HG02981 (cell line): ENCODE data around the gene IMPDH1.
"Not testable (repeated sequence)": the region's sequence is repeated elsewhere in the genome, so short reads cannot be mapped to it uniquely, and the experiment has no call there.

Experiments used
- ATAC-seq: cut with Tn5 transposase; IDR thresholded peaks from one replicate; pipeline ENCODE4 v1.9.1; 2021; ENCODE audit warnings: mild to moderate bottlenecking, moderate library complexity; ENCODE audit not compliant: unreplicated experiment

IMPDH1 gene

GRCh38 chr7:128409596-128410450 lies at the start of gene IMPDH1:
IMPDH1 (minus strand) TSS chr7:128409982; CDS start chr7:128409901, 81 bp downstream.
- ATAC-seq, result peak; percentile 76

GRCh38 chr7:128459394-128459878 lies 49.7 kb upstream of the IMPDH1 start:
- ATAC-seq, result peak; percentile 36

GRCh38 chr7:128458956-128459355 lies 49.2 kb upstream of the IMPDH1 start:
- peak; percentile 36 for ATAC-seq

GRCh38 chr7:128457385-128457784 lies 47.6 kb upstream of the IMPDH1 start:
- not testable (repeated sequence) for ATAC-seq

GRCh38 chr7:128456255-128456725 lies 46.5 kb upstream of the IMPDH1 start:
- ATAC-seq, result no peak

- peak; percentile 80 for ATAC-seq
These were observed 45.9 kb upstream of the IMPDH1 start, which contains the start of gene HILPDA for GRCh38 chr7:128455543-128456254. HILPDA (plus strand) TSS chr7:128455878; CDS start chr7:128457269, 1,391 bp downstream.

- ATAC-seq, result no peak
These were observed 45.2 kb upstream of the IMPDH1 start for GRCh38 chr7:128454808-128455542.

GRCh38 chr7:128453836-128454804 lies 44.3 kb upstream of the IMPDH1 start:
- no peak for ATAC-seq

- ATAC-seq, result no peak
These were observed 42.8 kb upstream of the IMPDH1 start for GRCh38 chr7:128452552-128452951.

GRCh38 chr7:128450913-128451312 lies 41.1 kb upstream of the IMPDH1 start:
- ATAC-seq, result no peak

GRCh38 chr7:128450409-128450808 lies 40.6 kb upstream of the IMPDH1 start:
- ATAC-seq, result no peak

GRCh38 chr7:128448751-128449302 lies 39.0 kb upstream of the IMPDH1 start:
- no peak for ATAC-seq

- no peak for ATAC-seq
These were observed 38.3 kb upstream of the IMPDH1 start for GRCh38 chr7:128447941-128448564.

- ATAC-seq, result no peak
These were observed 36.5 kb upstream of the IMPDH1 start for GRCh38 chr7:128446306-128446705.

- no peak for ATAC-seq
These were observed 34.2 kb upstream of the IMPDH1 start for GRCh38 chr7:128443831-128444600.

GRCh38 chr7:128442356-128442755 lies 32.6 kb upstream of the IMPDH1 start:
- ATAC-seq, result no peak

- ATAC-seq, result peak; percentile 64
These were observed 27.9 kb upstream of the IMPDH1 start for GRCh38 chr7:128437426-128438332.
